ENCODE results near the gene PRPSAP2. TPM values are rescaled to one million over a fixed set of nuclear protein-coding genes. Genes with fewer than 3 reads are reported as not detected.
A peak's percentile ranks its signal among the peaks of the same experiment; 100 is the strongest.

The PRPSAP2 gene
- total and polyA plus RNA-seq, 8 donors: 27.3 to 57.4 (median 54.1) TPM

GRCh38 chr17:18965530-18966236 lies 107.8 kb downstream of the PRPSAP2 start:
- Histone ChIP-seq H3K27ac (no peak overlapping the region), H3K36me3 (peaks cover 0 to 7% of the 10 kb centered on the region in 2 donors), H3K27me3 (no peaks in the 10 kb centered on the region), H3K4me3 (no peak overlapping the region), H3K9me3 (no peaks in the 10 kb centered on the region), H3K4me1 (peaks cover 0 to 28% of the 10 kb centered on the region in 2 donors)
- intact Hi-C loops (cut with DNase I): no loop called here
- ATAC-seq (no peak), DNase-seq (peak in 1 of 4 donors; percentile 40)
- TF ChIP-seq, protein P1, sequence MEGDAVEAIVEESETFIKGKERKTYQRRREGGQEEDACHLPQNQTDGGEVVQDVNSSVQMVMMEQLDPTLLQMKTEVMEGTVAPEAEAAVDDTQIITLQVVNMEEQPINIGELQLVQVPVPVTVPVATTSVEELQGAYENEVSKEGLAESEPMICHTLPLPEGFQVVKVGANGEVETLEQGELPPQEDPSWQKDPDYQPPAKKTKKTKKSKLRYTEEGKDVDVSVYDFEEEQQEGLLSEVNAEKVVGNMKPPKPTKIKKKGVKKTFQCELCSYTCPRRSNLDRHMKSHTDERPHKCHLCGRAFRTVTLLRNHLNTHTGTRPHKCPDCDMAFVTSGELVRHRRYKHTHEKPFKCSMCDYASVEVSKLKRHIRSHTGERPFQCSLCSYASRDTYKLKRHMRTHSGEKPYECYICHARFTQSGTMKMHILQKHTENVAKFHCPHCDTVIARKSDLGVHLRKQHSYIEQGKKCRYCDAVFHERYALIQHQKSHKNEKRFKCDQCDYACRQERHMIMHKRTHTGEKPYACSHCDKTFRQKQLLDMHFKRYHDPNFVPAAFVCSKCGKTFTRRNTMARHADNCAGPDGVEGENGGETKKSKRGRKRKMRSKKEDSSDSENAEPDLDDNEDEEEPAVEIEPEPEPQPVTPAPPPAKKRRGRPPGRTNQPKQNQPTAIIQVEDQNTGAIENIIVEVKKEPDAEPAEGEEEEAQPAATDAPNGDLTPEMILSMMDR (IDR thresholded peaks at IDR 0.05): no peak

- H3K9me3 ChIP-seq: no peaks in the 10 kb centered on the region
- peaks cover 0 to 28% of the 10 kb centered on the region in 2 donors for H3K4me1 ChIP-seq
- TF ChIP-seq, protein P1 (IDR thresholded peaks at IDR 0.05): no peak
- peak in 1 of 4 donors; percentile 40 for DNase-seq
- H3K36me3 ChIP-seq: peaks cover 0 to 21% of the 10 kb centered on the region in 2 donors
- no peak overlapping the region for H3K4me3 ChIP-seq
- ATAC-seq: no peak
- no peak overlapping the region for H3K27ac ChIP-seq
- no peaks in the 10 kb centered on the region for H3K27me3 ChIP-seq
- intact Hi-C loops (cut with DNase I): no loop called here
Measured at GRCh38 chr17:18966831-18967624, 109.1 kb downstream of the PRPSAP2 start.

- H3K9me3 ChIP-seq: no peaks in the 10 kb centered on the region
- no peaks in the 10 kb centered on the region for H3K27me3 ChIP-seq
- H3K4me1 ChIP-seq: peaks cover 0 to 28% of the 10 kb centered on the region in 2 donors
- no peak overlapping the region for H3K4me3 ChIP-seq
- H3K36me3 ChIP-seq: peaks cover 0 to 23% of the 10 kb centered on the region in 2 donors
- TF ChIP-seq, protein P1 (IDR thresholded peaks at IDR 0.05): no peak
- ATAC-seq (no peak), DNase-seq (peak in 1 of 4 donors; percentile 44)
- intact Hi-C loops (cut with DNase I): no loop called here
- H3K27ac ChIP-seq: peak overlapping the region in 1 of 2 donors; percentile 21
Measured at GRCh38 chr17:18967916-18968315, 110.0 kb downstream of the PRPSAP2 start.

GRCh38 chr17:18968345-18968744 lies 110.4 kb downstream of the PRPSAP2 start:
- DNase-seq (no peak), ATAC-seq (no peak)
- Histone ChIP-seq H3K4me1 (peaks cover 0 to 28% of the 10 kb centered on the region in 2 donors), H3K27ac (peak overlapping the region in 1 of 2 donors; percentile 43), H3K27me3 (no peaks in the 10 kb centered on the region), H3K36me3 (peaks cover 0 to 23% of the 10 kb centered on the region in 2 donors), H3K9me3 (no peaks in the 10 kb centered on the region), H3K4me3 (no peak overlapping the region)
- intact Hi-C loops (cut with DNase I): no loop called here
- TF ChIP-seq, protein P1 (IDR thresholded peaks at IDR 0.05): no peak
